GM12878 (cell line): ENCODE results near the gene ENTPD5. TPM values are rescaled to one million over a fixed set of nuclear protein-coding genes. Genes with fewer than 3 reads are reported as not detected.

ENCODE experiments used
- ATAC-seq: fragments of 200-7000 bp; cut with Tn5 transposase; 3 replicates; pipeline ENCODE4 v1.9.1; 2020; ENCODE audit warnings: mild to moderate bottlenecking, moderate library complexity
- BruUV-seq: library from RNA; stranded (reverse); fragments of 400-500 nt; replicated peaks from 2 replicates; lab custom pipeline; 2021; lab: Mats Ljungman, UMichigan
- CTCF ChIA-PET: fragments of 300-600 bp; sonication (Branson Sonifier 250); formaldehyde crosslinking; extraction: SDS; loops from one replicate; lab custom pipeline; 2021; ENCODE audit warnings: inconsistent platforms; lab: Yijun Ruan, JAX
- POLR2A ChIA-PET: fragments of 350-600 bp; formaldehyde crosslinking; extraction: SDS; loops from one replicate; lab custom pipeline; 2021; ENCODE audit warnings: inconsistent platforms; lab: Charles Lee
- RAD21 ChIA-PET: fragments of 300-600 bp; sonication (Branson Sonifier 250); formaldehyde crosslinking; loops from one replicate; lab custom pipeline; 2023; ENCODE audit warnings: antibody characterized with exemption; ENCODE audit not compliant: unreplicated experiment; lab: Charles Lee
- SMC1A ChIA-PET: fragments of 300-600 bp; sonication (Branson Sonifier 250); formaldehyde crosslinking; loops from one replicate; lab custom pipeline; 2023; ENCODE audit not compliant: unreplicated experiment, uncharacterized antibody; lab: Charles Lee
- DNase-seq: peaks from one replicate; pipeline ENCODE4 v3.0.0-alpha.2; 2011; ENCODE audit warnings: low read depth, low spot score
- FAIRE-seq: peaks from 3 replicates; lab custom pipeline; 2011; peaks lifted over from hg19 to GRCh38; lab: Jason Lieb, UNC
- H2AFZ ChIP-seq: 2 replicates; pipeline ENCODE4 v1.6.0; 2011; ENCODE audit warnings: low read depth, low read length, control low read depth; ENCODE audit not compliant: control insufficient read depth
- H3K27ac ChIP-seq: 2 replicates; pipeline ENCODE4 v1.5.1; 2011; ENCODE audit warnings: control low read depth; ENCODE audit not compliant: control insufficient read depth, insufficient read depth
- H3K27me3 ChIP-seq, 2 experiments: replicated peaks in 1 of 2; 2 replicates each; pipeline versions ENCODE4 v1.6.0 to v1.6.1; 2011; ENCODE audit warnings: low read length in 1 of 2; ENCODE audit not compliant: control insufficient read depth in 2 of 2, insufficient read depth in 2 of 2
- H3K36me3 ChIP-seq, 2 experiments: 2 replicates each; pipeline ENCODE4 v1.5.1; 2011; ENCODE audit warnings: low read length in 1 of 2; ENCODE audit not compliant: control insufficient read depth in 2 of 2, insufficient read depth in 2 of 2
- H3K4me1 ChIP-seq: 2 replicates; pipeline ENCODE4 v1.6.1; 2011; ENCODE audit warnings: mild to moderate bottlenecking, low read length, moderate library complexity, mixed read lengths; ENCODE audit not compliant: control insufficient read depth, insufficient read depth
- H3K4me2 ChIP-seq: 2 replicates; pipeline ENCODE4 v1.6.0; 2011; ENCODE audit warnings: control low read depth; ENCODE audit not compliant: control insufficient read depth, insufficient read depth
- H3K4me3 ChIP-seq: fragments of 200-600 bp; sonication (generic); 2 replicates; pipeline ENCODE4 v1.5.1; 2016
- H3K79me2 ChIP-seq: 2 replicates; pipeline ENCODE4 v1.6.0; 2011; ENCODE audit warnings: low read length; ENCODE audit not compliant: control insufficient read depth, insufficient read depth
- H3K9ac ChIP-seq: 2 replicates; pipeline ENCODE4 v1.8.0; 2011; ENCODE audit warnings: low read length, control low read depth, mixed read lengths; ENCODE audit not compliant: control insufficient read depth, insufficient read depth
- H3K9me3 ChIP-seq: replicated peaks from 3 replicates; pipeline ENCODE4 v1.5.1; 2011; ENCODE audit warnings: mild to moderate bottlenecking, low read length; ENCODE audit not compliant: control insufficient read depth, insufficient read depth
- H4K20me1 ChIP-seq: 2 replicates; pipeline ENCODE4 v1.6.0; 2011; ENCODE audit not compliant: control insufficient read depth, insufficient read depth
- BACH1 ChIP-seq: fragments of 450-650 bp; IDR thresholded peaks from 2 replicates; pipeline ENCODE4 v1.6.1; 2017; ENCODE audit warnings: mild to moderate bottlenecking, borderline replicate concordance
- CHD1 ChIP-seq: IDR thresholded peaks from 2 replicates; pipeline ENCODE4 v1.6.1; 2012; ENCODE audit warnings: low read depth, low read length, improper control_type of control experiment
- FOXK2 ChIP-seq: fragments of 450-650 bp; IDR thresholded peaks from 2 replicates; pipeline ENCODE4 v1.6.1; 2017; ENCODE audit warnings: mild to moderate bottlenecking, moderate library complexity
- GATAD2B ChIP-seq: fragments of 450-650 bp; conservative IDR thresholded peaks from 2 replicates; pipeline ENCODE4 v1.6.1; 2017; ENCODE audit warnings: low read depth, mild to moderate bottlenecking, moderate library complexity
- HDAC6 ChIP-seq: fragments of 200-600 bp; sonication (generic); IDR thresholded peaks from one replicate; pipeline ENCODE4 v1.8.0; 2017; ENCODE audit warnings: antibody characterized with exemption; ENCODE audit not compliant: unreplicated experiment
- RBBP5 ChIP-seq: fragments of 200-600 bp; sonication (generic); conservative IDR thresholded peaks from 2 replicates; pipeline ENCODE4 v1.6.1; 2016
- RFX5 ChIP-seq: IDR thresholded peaks from 2 replicates; pipeline ENCODE4 v1.6.1; 2011; ENCODE audit warnings: low read depth, low read length, improper control_type of control experiment
- TAF1 ChIP-seq: IDR thresholded peaks from 2 replicates; pipeline ENCODE4 v1.6.1; 2011; ENCODE audit warnings: mild to moderate bottlenecking, low read depth, low read length, borderline replicate concordance
- ZNF207 ChIP-seq: fragments of 450-650 bp; IDR thresholded peaks from 2 replicates; pipeline ENCODE4 v1.6.1; 2014; ENCODE audit warnings: antibody characterized with exemption, mild to moderate bottlenecking, borderline replicate concordance
- WGBS: methylation state at CpG from one replicate; pipeline ENCODE4 v1.1.6; 2016; ENCODE audit warnings: low lambda C conversion rate; ENCODE audit not compliant: insufficient replicate concordance, insufficient coverage; ENCODE audit errors: missing lambda C conversion rate; 5-methylcytosine and 5-hydroxymethylcytosine counted together
- in situ Hi-C: fragments of 300-500 bp; cut with MboI; formaldehyde crosslinking; loops from 9 replicates; pipeline ENCODE4 v1.14.3; 2018; ENCODE audit warnings: mixed read lengths
- intact Hi-C: fragments of 100-400 bp; cut with micrococcal nuclease; formaldehyde crosslinking; loops from one replicate; pipeline ENCODE4 v1.14.2; 2022; ENCODE audit not compliant: unreplicated experiment
- polyA plus RNA-seq, 11 experiments: library from polyadenylated mRNA; depleted of rRNA in 4 of 11; unstranded in 6 of 11; stranded (reverse) in 5 of 11; fragments of >200 nt; fragmentation: Nextera tagmentation in 4 of 11; fragmentation: Illumina TruSeq in 1 of 11; extraction: Ambion mirVana in 4 of 11; extraction: Trizol in 1 of 11; gene quantifications; 1 replicate in 1 of 11; 2 replicates in 10 of 11; pipeline versions ENCODE4 v1.2.1 to v1.2.3, GENCODE V29; 2011 to 2016; ENCODE audit warnings: inconsistent platforms in 2 of 11, missing spikeins in 2 of 11, low read depth in 1 of 11
- total RNA-seq, 4 experiments: library from RNA; depleted of rRNA in 3 of 4; stranded (reverse); fragments of >200 nt in 3 of 4; fragmentation: Illumina TruSeq in 1 of 4; extraction: Trizol in 1 of 4; gene quantifications; 2 replicates each; pipeline versions ENCODE4 v1.2.1 to v1.2.3, GENCODE V29; 2013 to 2021
- TF ChIP-seq, protein P1 (sequence below): fragments of 450-650 bp; IDR thresholded peaks from 2 replicates; pipeline ENCODE4 v1.6.1; 2017; ENCODE audit warnings: borderline replicate concordance
- TF ChIP-seq, protein P2 (sequence below): fragments of 450-650 bp; IDR thresholded peaks from 2 replicates; pipeline ENCODE4 v1.6.1; 2018; ENCODE audit warnings: mild to moderate bottlenecking, low read depth, moderate library complexity; ENCODE audit not compliant: partially characterized antibody
- TF ChIP-seq, protein P3 (sequence below), 3 experiments: IDR thresholded peaks in 2 of 3; conservative IDR thresholded peaks in 1 of 3; 2 replicates each; pipeline ENCODE4 v1.5.1; 2011; ENCODE audit warnings: low read depth in 3 of 3, low read length in 3 of 3, mild to moderate bottlenecking in 3 of 3, control low read depth in 2 of 3, moderate library complexity in 2 of 3, inconsistent platforms in 1 of 3, mixed read lengths in 1 of 3; ENCODE audit not compliant: control insufficient read depth in 2 of 3, insufficient read depth in 1 of 3; ENCODE audit errors: extremely low read depth in 1 of 3

ENTPD5 gene
- total and polyA plus RNA-seq, 10 of the 15 experiments (the other 5 are each of a cell fraction or from before 2014, with no cell fraction given) = 2.4 to 9.9 (median 7.6) TPM

DNA sequence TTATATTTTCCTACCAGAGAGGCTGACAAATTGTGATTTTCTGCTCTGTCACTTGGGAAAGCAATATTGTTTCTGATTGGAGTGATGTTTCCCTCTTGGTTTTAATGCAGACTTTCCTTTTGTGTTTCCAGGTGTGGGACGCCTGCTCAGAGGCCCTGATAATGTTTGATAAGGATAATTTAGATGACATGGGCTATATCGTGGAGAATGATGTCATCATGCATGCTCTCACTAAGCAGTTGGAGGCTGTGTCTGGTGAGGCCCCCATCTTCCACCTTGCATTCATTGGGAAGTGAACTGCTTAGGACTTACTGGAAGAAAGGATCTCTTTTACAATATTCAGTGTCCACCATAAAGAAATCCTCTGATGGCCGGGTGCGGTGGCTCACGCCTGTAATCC lies 63.4 kb downstream of the ENTPD5 start:
- SMC1A ChIA-PET = no interaction called here
- Histone ChIP-seq H3K4me1 (0 out of 2 replicates have a peak, but pooled peaks cover 4% of the 10 kb centered on the region), H3K4me2 (no peak overlapping the region), H2AFZ (no peak overlapping the region), H3K79me2 (no peaks in the 10 kb centered on the region; the same call in 1 of the 2 replicates), H3K27ac (no peak overlapping the region), H4K20me1 (no peaks in the 10 kb centered on the region), H3K9ac (no peak overlapping the region), H3K27me3 (no peaks in the 10 kb centered on the region), H3K9me3 (no peaks in the 10 kb centered on the region), H3K36me3 (peaks cover 4 to 16% of the 10 kb centered on the region in 2 experiments; a peak in 3 of 4 replicates), H3K4me3 (no peak overlapping the region)
- RAD21 ChIA-PET = no interaction called here
- ATAC-seq = no peak
- 94% methylated on average over 5 of the region's 5 CpGs for WGBS
- no peak for DNase-seq
- TF ChIP-seq, protein P1, sequence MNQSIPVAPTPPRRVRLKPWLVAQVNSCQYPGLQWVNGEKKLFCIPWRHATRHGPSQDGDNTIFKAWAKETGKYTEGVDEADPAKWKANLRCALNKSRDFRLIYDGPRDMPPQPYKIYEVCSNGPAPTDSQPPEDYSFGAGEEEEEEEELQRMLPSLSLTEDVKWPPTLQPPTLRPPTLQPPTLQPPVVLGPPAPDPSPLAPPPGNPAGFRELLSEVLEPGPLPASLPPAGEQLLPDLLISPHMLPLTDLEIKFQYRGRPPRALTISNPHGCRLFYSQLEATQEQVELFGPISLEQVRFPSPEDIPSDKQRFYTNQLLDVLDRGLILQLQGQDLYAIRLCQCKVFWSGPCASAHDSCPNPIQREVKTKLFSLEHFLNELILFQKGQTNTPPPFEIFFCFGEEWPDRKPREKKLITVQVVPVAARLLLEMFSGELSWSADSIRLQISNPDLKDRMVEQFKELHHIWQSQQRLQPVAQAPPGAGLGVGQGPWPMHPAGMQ = no peak
- TF ChIP-seq CHD1 (no peak), ZNF207 (no peak), BACH1 (no peak), HDAC6 (no peak), TAF1 (no peak), RBBP5 (no peak), FOXK2 (no peak), GATAD2B (no peak), RFX5 (no peak)
- TF ChIP-seq, protein P2, sequence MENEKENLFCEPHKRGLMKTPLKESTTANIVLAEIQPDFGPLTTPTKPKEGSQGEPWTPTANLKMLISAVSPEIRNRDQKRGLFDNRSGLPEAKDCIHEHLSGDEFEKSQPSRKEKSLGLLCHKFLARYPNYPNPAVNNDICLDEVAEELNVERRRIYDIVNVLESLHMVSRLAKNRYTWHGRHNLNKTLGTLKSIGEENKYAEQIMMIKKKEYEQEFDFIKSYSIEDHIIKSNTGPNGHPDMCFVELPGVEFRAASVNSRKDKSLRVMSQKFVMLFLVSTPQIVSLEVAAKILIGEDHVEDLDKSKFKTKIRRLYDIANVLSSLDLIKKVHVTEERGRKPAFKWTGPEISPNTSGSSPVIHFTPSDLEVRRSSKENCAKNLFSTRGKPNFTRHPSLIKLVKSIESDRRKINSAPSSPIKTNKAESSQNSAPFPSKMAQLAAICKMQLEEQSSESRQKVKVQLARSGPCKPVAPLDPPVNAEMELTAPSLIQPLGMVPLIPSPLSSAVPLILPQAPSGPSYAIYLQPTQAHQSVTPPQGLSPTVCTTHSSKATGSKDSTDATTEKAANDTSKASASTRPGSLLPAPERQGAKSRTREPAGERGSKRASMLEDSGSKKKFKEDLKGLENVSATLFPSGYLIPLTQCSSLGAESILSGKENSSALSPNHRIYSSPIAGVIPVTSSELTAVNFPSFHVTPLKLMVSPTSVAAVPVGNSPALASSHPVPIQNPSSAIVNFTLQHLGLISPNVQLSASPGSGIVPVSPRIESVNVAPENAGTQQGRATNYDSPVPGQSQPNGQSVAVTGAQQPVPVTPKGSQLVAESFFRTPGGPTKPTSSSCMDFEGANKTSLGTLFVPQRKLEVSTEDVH = no peak
- TF ChIP-seq, protein P3, sequence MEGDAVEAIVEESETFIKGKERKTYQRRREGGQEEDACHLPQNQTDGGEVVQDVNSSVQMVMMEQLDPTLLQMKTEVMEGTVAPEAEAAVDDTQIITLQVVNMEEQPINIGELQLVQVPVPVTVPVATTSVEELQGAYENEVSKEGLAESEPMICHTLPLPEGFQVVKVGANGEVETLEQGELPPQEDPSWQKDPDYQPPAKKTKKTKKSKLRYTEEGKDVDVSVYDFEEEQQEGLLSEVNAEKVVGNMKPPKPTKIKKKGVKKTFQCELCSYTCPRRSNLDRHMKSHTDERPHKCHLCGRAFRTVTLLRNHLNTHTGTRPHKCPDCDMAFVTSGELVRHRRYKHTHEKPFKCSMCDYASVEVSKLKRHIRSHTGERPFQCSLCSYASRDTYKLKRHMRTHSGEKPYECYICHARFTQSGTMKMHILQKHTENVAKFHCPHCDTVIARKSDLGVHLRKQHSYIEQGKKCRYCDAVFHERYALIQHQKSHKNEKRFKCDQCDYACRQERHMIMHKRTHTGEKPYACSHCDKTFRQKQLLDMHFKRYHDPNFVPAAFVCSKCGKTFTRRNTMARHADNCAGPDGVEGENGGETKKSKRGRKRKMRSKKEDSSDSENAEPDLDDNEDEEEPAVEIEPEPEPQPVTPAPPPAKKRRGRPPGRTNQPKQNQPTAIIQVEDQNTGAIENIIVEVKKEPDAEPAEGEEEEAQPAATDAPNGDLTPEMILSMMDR (IDR thresholded peaks at IDR 0.05 in 2 of 3, conservative IDR thresholded peaks at IDR 0.05 in 1 of 3; ENCODE audit: control insufficient read depth in 2 of 3, extremely low read depth in 1 of 3, insufficient read depth in 1 of 3, low read depth in 3 of 3, low read length in 3 of 3) = no peak
- CTCF ChIA-PET = no interaction called here
- no peak for FAIRE-seq
- intact Hi-C loops (no loop called here), in situ Hi-C loops (no loop called here)
- POLR2A ChIA-PET = interaction anchor here (0.7 kb wide), 1 partner anchor 299 kb away, joined by 4 read pairs; no protein-coding TSS in a partner anchor
- BruUV-seq = no TSS peak
